Lower leg skin (tissue), 4 donors: ENCODE results near the gene FAM219B. TPM values are rescaled to one million over a fixed set of nuclear protein-coding genes. Genes with fewer than 3 reads are reported as not detected.
"Not testable (repeated sequence)": the region's sequence is repeated elsewhere in the genome, so short reads cannot be mapped to it uniquely, and the experiment has no call there.

Experiments
- DNase-seq, 2 donors: peaks; one replicate each; pipeline ENCODE4 v3.0.0-alpha.2; 2019; ENCODE audit warnings: low spot score in 2 of 2
- H3K4me3 ChIP-seq: fragments of 200-600 bp; sonication (generic); 2 replicates; pipeline ENCODE4 v1.5.1; 2017; ENCODE audit warnings: mild to moderate bottlenecking, low read depth; ENCODE audit not compliant: poor library complexity, severe bottlenecking
- CTCF ChIP-seq, 3 donors: fragments of 450-650 bp; IDR thresholded peaks; one replicate each; pipeline ENCODE4 v1.5.1; 2016; ENCODE audit warnings: antibody characterized with exemption in 3 of 3, mild to moderate bottlenecking in 3 of 3, moderate library complexity in 2 of 3
- POLR2A ChIP-seq, 2 donors: fragments of 450-650 bp; IDR thresholded peaks; one replicate each; pipeline ENCODE4 v1.6.1; 2016 to 2017; ENCODE audit warnings: antibody characterized with exemption in 2 of 2, mild to moderate bottlenecking in 1 of 2, moderate library complexity in 1 of 2
- WGBS, 2 donors: methylation state at CpG; one replicate each; pipeline ENCODE4 v1.1.5; 2018; 5-methylcytosine and 5-hydroxymethylcytosine counted together
- intact Hi-C: fragments of 100-400 bp; cut with DNase I; formaldehyde crosslinking; loops from one replicate; pipeline ENCODE4 v1.15.0; 2023; ENCODE audit warnings: low total_unique reads
- total RNA-seq, 4 donors: library from RNA; depleted of rRNA; stranded (reverse); fragments of >200 nt; gene quantifications; one replicate each; pipeline ENCODE4 v1.1.0, GENCODE V29; 2016

Gene FAM219B
- total RNA-seq, 4 donors from 2014 or later: 60.3 to 72.6 (median 67.5) TPM

GRCh38 chr15:74950078-74950908 lies 43.6 kb upstream of the FAM219B start:
- no peak overlapping the region for H3K4me3 ChIP-seq
- TF ChIP-seq POLR2A (IDR thresholded peaks at IDR 0.05): no peak
- TF ChIP-seq CTCF (IDR thresholded peaks at IDR 0.05): peak in 2 of 3 donors; percentile 69 to 99
- DNase-seq: peak; percentile 82 to 94
- intact Hi-C loops: loop anchor here (5.0 kb wide), 1 partner anchor 168 kb away; the partner anchor contains the start of gene CSK
- WGBS, 2 donors: 34 to 46% methylated on average over 7 of the region's 7 CpGs

GRCh38 chr15:74937590-74938371 lies 31.1 kb upstream of the FAM219B start, which contains the start of gene COX5A:
Gene COX5A, minus strand, starts transcription at chr15:74938073. Its CDS starts 59 bp downstream, at chr15:74938014.
- intact Hi-C loops: no loop called here
- H3K4me3 ChIP-seq: peak within 1 kb of the TSS; percentile 97
- 0% methylated on average over 44 to 69 of the region's 85 CpGs for WGBS, 2 donors
- no peak for TF ChIP-seq CTCF (IDR thresholded peaks at IDR 0.05)
- TF ChIP-seq POLR2A (IDR thresholded peaks at IDR 0.05): no peak
- DNase-seq: peak; percentile 94 to 98

- DNase-seq: no peak
- intact Hi-C loops: no loop called here
- TF ChIP-seq CTCF (IDR thresholded peaks at IDR 0.05) (no peak), POLR2A (IDR thresholded peaks at IDR 0.05) (no peak)
- 0% methylated on average over 18 of the region's 18 CpGs for WGBS, 2 donors
- H3K4me3 ChIP-seq: peak overlapping the region; percentile 97
Observed at GRCh38 chr15:74937272-74937589, 30.6 kb upstream of the FAM219B start.

- DNase-seq, intact Hi-C loops, H3K4me3 ChIP-seq: not testable (repeated sequence)
- WGBS, 2 donors: 86 to 90% methylated on average over 3 of the region's 3 CpGs
Observed at GRCh38 chr15:74935193-74935592, 28.5 kb upstream of the FAM219B start.

GRCh38 chr15:74933573-74933972 lies 26.9 kb upstream of the FAM219B start:
- WGBS, 2 donors: 62 to 72% methylated on average over 2 of the region's 2 CpGs
- no peak for DNase-seq
- no peak for TF ChIP-seq CTCF (IDR thresholded peaks at IDR 0.05)
- intact Hi-C loops: no loop called here
- no peak overlapping the region for H3K4me3 ChIP-seq

GRCh38 chr15:74928771-74929198 lies 22.1 kb upstream of the FAM219B start:
- H3K4me3 ChIP-seq: no peak overlapping the region
- intact Hi-C loops: loop anchor here (2.0 kb wide), 1 partner anchor 16 kb away; no protein-coding TSS in a partner anchor
- no peak for DNase-seq
- TF ChIP-seq POLR2A (IDR thresholded peaks at IDR 0.05) (no peak), CTCF (IDR thresholded peaks at IDR 0.05) (no peak)
- 92 to 95% methylated on average over 5 of the region's 5 CpGs for WGBS, 2 donors
